ENCODE results near the gene S100B. TPM values are rescaled to one million over a fixed set of nuclear protein-coding genes. Genes with fewer than 3 reads are reported as not detected.

S100B gene
- total and polyA plus RNA-seq, 9 of the 15 experiments (the other 6 are each of a cell fraction or from before 2014, with no cell fraction given): not detected

DNA sequence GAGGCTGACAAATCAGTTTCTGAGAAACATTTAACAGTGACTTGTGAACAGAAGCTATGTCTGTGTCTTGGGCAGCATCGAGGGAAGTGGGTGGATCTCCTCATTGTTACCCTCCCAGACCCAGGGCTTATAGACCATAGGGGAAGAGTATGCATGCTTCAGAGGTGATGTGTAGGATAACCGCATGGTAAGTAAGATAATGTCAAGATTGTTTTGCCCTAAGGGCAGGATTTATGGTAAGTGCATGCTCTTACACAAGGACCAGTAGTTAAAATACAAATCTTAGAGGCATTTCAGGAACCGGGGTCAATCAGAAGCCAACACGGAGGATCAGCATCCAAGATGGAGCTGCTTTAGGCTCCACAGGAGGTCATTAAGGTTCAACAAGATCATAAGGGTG, 22.8 kb upstream of the S100B start (continued):
- TF ChIP-seq CBFA2T3 (IDR thresholded peaks at IDR 0.05) (peak; percentile 70), HLTF (IDR thresholded peaks at IDR 0.05) (no peak), ZNF589 (CRISPR knock-in tag; IDR thresholded peaks at IDR 0.05; ENCODE audit: low read depth) (no peak), HDAC2 (IDR thresholded peaks at IDR 0.05) (no peak), TRIM24 (IDR thresholded peaks at IDR 0.05) (peak in 1 of 2 experiments; percentile 20; a peak in 1 of 4 replicates), MEIS2 (IDR thresholded peaks at IDR 0.05; ENCODE audit: partially characterized antibody) (peak; percentile 85), ZNF57 (CRISPR knock-in tag; IDR thresholded peaks at IDR 0.05) (no peak), ZKSCAN8 (CRISPR knock-in tag; IDR thresholded peaks at IDR 0.05) (no peak), PYGO2 (tag; IDR thresholded peaks at IDR 0.05) (0 out of 2 replicates have a peak, but pooled peaks have one; percentile 28), CBFB (CRISPR knock-in tag; IDR thresholded peaks at IDR 0.05) (no peak), TCF3 (CRISPR knock-in tag; IDR thresholded peaks at IDR 0.05) (no peak), KAT8 (IDR thresholded peaks at IDR 0.05; ENCODE audit: low read depth) (no peak), ETV1 (tag; conservative IDR thresholded peaks at IDR 0.05; ENCODE audit: low read depth) (peak; percentile 14; the same call in 1 of the 2 replicates), CBFA2T2 (conservative IDR thresholded peaks at IDR 0.05) (peak; percentile 35; the same call in 1 of the 2 replicates), TEAD4 (IDR thresholded peaks at IDR 0.05; ENCODE audit: low read length) (peak; percentile 78), TEAD4 (CRISPR knock-in tag; IDR thresholded peaks at IDR 0.05; ENCODE audit: borderline replicate concordance) (no peak), C11orf30 (IDR thresholded peaks at IDR 0.05; ENCODE audit: low read depth) (no peak), ELF2 (CRISPR knock-in tag; IDR thresholded peaks at IDR 0.05) (no peak), DPF2 (IDR thresholded peaks at IDR 0.05) (peak; percentile 38; the same call in 1 of the 2 replicates)
- TF ChIP-seq, protein P1, sequence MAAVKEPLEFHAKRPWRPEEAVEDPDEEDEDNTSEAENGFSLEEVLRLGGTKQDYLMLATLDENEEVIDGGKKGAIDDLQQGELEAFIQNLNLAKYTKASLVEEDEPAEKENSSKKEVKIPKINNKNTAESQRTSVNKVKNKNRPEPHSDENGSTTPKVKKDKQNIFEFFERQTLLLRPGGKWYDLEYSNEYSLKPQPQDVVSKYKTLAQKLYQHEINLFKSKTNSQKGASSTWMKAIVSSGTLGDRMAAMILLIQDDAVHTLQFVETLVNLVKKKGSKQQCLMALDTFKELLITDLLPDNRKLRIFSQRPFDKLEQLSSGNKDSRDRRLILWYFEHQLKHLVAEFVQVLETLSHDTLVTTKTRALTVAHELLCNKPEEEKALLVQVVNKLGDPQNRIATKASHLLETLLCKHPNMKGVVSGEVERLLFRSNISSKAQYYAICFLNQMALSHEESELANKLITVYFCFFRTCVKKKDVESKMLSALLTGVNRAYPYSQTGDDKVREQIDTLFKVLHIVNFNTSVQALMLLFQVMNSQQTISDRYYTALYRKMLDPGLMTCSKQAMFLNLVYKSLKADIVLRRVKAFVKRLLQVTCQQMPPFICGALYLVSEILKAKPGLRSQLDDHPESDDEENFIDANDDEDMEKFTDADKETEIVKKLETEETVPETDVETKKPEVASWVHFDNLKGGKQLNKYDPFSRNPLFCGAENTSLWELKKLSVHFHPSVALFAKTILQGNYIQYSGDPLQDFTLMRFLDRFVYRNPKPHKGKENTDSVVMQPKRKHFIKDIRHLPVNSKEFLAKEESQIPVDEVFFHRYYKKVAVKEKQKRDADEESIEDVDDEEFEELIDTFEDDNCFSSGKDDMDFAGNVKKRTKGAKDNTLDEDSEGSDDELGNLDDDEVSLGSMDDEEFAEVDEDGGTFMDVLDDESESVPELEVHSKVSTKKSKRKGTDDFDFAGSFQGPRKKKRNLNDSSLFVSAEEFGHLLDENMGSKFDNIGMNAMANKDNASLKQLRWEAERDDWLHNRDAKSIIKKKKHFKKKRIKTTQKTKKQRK (IDR thresholded peaks at IDR 0.05; ENCODE audit: borderline replicate concordance, low read depth, low read length): no peak
- TF ChIP-seq, protein P2, sequence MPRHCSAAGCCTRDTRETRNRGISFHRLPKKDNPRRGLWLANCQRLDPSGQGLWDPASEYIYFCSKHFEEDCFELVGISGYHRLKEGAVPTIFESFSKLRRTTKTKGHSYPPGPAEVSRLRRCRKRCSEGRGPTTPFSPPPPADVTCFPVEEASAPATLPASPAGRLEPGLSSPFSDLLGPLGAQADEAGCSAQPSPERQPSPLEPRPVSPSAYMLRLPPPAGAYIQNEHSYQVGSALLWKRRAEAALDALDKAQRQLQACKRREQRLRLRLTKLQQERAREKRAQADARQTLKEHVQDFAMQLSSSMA (CRISPR knock-in tag; IDR thresholded peaks at IDR 0.05): no peak
- TF ChIP-seq, protein P3, sequence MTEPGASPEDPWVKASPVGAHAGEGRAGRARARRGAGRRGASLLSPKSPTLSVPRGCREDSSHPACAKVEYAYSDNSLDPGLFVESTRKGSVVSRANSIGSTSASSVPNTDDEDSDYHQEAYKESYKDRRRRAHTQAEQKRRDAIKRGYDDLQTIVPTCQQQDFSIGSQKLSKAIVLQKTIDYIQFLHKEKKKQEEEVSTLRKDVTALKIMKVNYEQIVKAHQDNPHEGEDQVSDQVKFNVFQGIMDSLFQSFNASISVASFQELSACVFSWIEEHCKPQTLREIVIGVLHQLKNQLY (CRISPR knock-in tag; conservative IDR thresholded peaks at IDR 0.05): no peak
- TF ChIP-seq, protein P4, sequence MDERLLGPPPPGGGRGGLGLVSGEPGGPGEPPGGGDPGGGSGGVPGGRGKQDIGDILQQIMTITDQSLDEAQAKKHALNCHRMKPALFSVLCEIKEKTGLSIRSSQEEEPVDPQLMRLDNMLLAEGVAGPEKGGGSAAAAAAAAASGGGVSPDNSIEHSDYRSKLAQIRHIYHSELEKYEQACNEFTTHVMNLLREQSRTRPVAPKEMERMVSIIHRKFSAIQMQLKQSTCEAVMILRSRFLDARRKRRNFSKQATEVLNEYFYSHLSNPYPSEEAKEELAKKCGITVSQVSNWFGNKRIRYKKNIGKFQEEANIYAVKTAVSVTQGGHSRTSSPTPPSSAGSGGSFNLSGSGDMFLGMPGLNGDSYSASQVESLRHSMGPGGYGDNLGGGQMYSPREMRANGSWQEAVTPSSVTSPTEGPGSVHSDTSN (CRISPR knock-in tag; IDR thresholded peaks at IDR 0.05; ENCODE audit: low read depth): no peak
- TF ChIP-seq, protein P4 (tag; conservative IDR thresholded peaks at IDR 0.05; ENCODE audit: low read depth): peak; percentile 83
- TF ChIP-seq, protein P5, sequence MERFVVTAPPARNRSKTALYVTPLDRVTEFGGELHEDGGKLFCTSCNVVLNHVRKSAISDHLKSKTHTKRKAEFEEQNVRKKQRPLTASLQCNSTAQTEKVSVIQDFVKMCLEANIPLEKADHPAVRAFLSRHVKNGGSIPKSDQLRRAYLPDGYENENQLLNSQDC (CRISPR knock-in tag; IDR thresholded peaks at IDR 0.05): no peak

Data from K562 (cell line).